ENCODE measurements around the gene LSMEM2.
"Not testable (repeated sequence)": the region's sequence is repeated elsewhere in the genome, so short reads cannot be mapped to it uniquely, and the experiment has no call there.

LSMEM2 gene

DNA sequence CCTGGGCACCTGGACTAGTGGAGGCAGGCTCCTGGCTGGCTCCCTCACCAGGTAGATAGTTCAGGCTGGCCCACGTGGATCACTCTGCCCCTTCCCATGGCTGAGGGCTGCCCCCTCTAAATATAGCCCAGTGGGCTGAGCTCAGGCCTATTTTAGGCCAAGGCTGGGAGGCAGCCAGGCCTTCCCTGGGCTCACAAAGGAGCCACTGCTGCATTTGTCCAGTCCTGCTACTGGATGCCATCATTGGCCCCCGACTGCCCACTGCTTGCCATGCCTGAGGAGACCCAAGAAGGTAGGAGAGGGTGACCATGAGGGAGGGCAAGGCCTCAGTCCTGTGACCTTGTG lies at the start of gene LSMEM2:
Gene LSMEM2, plus strand, starts transcription at position 208 of the 345 bp plus-strand sequence. Its CDS starts 27 bp downstream, at position 235.
- peak; percentile 74 for DNase-seq

DNA sequence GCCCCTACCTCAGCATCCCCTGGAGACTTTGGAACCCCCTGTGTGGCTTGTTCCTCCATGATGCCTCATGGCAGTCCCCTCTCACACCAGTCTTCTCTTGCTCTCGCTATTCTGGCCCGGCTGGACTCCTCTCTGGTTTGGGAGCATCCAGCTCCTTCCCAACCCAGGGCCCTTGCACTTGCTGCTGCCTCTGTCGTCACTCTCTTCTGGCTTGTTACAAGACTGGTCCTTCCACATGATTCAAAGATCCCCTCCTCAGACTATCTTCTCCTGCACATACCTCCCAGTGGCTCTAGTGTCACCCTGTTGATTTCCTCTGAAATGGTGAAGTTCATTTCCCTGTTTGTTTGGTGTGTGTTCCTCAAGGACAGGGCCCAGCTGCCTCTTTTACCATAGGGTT lies 49.4 kb upstream of the LSMEM2 start:
- no peak for DNase-seq

DNA sequence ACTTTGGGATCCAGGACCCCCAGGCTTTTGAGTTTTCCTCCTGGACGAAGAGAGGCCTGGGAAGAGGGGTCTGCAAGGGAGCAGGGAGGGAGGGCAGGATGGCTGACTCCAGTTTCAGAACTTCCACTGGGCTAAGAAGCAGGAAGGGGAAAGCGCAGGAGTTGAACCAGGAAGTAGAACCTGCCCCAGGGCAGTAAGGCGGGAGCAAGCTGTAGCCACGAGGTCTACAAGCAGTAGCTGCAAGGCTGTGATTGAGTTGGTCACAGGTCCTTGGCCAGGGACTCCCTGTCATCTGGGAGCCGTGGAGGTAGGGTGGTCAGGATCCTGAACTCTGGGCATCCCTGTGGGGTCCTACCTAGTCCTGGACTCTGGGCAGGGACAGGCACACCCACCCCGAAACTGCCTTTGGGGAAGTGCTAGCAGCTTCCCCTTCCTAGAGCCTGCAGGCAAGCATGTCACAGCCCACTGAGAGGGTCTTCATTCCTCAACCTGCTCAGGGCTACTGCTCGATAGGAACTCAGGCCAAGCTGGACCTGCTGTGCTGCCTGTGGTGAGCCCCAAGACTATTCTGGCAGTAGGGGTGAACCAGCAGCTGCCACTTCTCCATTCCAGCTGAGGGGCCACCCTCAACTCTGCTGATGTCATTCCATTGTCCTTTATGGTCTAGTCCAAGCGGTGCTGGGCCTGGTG lies 48.6 kb upstream of the LSMEM2 start:
- DNase-seq: no peak

DNA sequence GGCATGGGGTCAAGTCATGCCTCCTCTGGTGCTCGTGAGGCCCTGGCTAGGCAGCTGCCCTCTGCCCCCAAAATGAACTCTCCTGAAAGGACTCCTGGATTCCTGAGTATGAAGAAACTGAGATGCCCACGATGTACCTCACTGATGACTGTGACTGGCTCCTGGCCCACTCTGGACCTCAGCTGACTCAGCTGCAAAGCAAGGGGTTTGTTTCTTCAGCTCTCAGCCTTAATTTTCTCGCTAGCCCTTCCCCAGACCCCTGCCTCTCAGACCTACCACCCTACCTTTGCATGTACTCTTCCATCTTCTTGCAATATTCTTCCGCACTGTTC lies 48.1 kb upstream of the LSMEM2 start:
- DNase-seq: no peak

DNA sequence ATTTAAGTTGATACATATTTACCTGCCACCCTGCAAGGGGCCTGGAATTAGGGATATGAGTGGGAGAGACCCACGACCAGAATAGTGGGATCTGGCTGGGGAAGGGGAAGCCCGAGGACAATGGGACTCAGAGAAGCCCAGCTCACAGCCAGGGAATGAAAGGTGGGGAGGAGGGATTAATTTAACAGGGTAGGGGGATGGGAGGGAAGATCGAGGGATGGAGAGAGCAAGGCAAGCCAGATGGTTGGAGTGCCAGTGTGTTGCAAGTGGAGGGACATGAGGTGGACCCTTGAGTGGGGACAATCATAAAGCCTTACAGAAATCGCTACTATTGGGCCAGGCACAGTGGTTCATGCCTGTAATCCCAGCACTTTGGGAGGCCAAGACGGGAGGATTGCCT lies 47.3 kb upstream of the LSMEM2 start:
- no peak for DNase-seq

DNA sequence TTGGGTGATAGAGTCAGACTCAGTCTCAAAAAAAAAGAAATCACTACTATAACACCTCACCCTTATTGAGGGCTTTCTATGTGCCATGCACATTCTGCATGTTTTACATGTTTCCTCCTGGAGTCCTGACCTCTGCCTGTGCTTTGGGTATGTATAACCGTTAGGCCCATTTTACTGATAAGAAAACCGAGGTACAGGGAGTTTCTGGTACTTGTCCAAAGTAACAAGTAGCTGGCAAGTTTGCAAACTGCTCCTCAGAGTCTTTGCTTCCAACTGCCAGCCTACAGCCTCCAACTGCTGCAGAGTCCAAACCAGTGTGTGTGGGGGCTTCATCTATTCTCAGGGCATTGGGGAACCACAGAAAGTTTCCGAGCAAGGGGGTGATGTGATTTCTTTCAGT lies 46.6 kb upstream of the LSMEM2 start:
- DNase-seq: no peak

DNA sequence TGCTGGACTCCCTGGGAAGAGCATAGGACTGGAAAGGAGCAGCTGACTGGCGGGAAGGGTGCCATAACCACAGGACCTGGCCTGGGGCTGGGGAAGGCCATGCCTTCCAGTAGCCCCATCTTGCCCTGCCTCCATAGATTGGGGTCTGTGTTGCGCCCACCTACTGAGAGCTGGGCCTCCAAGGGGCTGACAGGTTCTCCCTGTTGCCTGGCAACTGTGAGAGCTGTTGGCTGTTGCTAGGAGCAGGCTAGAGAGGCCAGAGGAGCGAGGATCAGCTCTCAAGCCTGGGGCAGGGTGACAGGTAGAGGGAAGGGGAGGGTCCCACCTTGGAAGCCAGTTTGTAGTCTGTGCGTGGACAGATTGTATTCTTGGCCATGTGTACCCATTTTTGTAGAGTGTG lies 45.7 kb upstream of the LSMEM2 start:
- DNase-seq: no peak

DNA sequence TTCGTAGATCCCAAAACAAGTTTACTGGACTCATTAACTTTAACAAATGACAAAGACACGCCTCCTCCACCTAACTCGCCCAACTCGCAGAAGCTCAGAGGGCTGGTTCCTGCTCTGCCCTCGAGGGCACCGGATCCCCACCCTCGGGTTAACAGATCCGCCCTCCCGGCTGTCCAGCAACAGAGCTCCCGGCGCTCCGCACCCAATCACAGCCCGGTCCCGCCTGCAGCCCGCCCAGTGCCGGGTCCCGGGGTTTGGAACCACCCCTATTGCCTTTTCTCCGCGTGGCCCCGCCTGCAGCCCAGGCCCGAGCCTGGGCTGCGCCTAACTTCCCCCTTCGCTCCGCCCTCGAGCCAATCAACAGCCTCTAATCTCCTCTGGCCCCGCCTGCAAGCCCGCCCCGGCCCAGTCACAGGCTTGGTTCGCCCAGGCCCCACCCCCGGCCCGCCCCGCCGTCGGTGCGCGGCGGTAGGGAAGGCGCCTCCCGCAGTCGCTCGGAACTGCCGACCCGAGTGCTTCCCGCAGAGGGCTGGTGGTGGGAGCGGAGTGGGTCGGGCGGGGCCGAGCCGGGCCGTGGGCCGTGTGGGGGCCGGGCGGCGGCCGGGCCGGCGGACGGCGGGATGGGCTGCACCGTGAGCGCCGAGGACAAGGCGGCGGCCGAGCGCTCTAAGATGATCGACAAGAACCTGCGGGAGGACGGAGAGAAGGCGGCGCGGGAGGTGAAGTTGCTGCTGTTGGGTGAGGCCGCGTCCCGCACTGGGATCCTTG lies 43.0 kb upstream of the LSMEM2 start, which contains the start of gene GNAI2:
Gene GNAI2, plus strand, starts transcription at position 489 of the 768 bp plus-strand sequence. Its CDS starts 132 bp downstream, at position 621.
- DNase-seq: peak; percentile 99

DNA sequence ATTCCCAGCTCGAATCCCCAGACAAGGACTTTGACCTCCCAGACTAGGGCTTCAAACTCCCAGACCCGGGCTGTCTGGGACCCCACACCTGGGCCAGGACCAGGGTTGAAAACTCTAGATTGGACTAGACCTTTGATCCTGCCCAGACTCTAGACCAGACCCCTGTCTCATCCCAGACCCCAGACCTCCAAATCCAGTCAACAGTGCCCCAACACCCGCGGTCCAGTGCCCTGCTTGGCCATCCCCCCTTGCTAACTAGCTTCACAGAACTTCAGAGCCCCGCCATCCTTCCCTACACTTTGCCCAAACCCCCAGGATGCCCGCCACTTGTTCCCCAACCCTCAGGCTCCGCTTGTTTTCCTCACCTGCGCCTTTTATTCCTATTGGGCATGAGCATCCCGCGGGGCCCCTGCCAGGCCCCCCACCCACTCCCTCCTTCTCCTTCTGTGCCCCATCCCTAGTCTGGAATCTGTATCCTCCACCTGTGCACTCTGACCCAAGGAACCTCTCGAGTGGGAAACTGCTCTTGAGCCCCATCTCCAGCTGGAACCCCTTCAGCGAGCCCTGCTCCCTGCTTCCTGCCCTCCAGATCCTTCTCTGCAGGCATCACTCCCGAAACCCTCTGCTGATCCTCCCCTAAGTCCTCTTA lies 42.3 kb upstream of the LSMEM2 start:
- no peak for DNase-seq

DNA sequence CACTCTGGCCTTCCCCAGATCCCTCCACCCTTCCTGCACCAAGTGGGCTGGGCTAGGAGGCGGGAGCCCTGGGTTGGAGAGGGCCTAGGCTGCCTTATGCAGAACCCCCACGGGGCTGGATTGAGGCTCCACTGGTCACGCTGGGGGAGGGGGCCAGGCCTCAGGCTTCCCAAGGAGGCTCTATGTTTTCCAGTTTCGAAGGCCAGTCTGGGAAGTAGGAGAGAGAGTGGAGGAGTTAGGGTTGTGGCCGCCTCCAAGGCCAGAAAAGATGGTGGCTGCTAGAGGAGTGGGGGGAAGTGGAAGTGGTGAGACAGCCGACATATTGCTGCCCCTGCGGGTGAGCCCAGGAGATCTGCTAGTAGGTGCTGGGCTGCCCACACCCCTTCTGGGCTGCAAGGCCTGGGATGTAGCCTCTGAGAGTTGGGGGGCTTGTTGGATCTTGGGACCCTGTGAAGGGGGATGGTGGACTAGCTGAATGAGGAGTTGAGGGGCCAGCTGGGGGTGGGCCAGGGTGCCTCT lies 41.7 kb upstream of the LSMEM2 start:
- DNase-seq: peak; percentile 57

DNA sequence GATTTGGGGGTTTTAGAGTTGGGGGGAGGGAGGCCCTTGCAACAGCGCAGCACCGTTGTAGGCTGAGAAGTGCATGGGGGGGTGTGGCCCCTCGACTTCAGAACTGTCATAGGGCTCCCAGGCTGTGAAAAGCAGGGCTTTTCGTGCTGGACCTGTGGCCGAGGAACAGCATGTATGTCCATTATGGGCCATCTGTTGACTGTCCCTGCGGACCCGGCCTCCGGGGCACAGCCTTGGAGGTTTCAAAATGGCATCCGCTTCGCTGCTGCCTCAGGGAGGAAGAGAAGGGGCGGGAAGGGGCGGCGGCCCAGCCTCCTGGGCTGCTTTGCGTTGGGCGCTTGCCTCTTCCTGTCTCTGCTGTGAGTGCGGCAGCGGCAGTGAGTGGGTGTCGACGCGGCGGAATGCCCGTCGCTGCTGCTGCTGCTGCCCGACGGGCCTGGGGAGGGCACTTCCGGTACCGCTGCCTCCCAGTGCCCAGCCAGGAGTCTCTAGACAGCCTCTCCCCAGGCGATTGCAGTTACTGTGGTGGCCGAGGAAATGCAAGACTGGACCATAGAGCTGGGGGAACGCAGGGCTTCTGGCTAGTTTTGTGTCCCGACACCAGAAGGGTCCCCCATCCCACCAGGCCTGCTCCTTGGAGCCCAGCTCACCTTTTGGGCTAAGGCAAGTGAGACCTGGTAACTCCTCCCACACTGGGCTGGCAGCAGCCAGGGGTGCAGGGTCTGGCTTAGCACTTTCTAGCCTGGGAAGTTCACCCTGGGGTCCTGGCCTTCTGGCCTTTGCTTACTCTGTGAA lies 40.9 kb upstream of the LSMEM2 start:
- peak; percentile 91 for DNase-seq

DNA sequence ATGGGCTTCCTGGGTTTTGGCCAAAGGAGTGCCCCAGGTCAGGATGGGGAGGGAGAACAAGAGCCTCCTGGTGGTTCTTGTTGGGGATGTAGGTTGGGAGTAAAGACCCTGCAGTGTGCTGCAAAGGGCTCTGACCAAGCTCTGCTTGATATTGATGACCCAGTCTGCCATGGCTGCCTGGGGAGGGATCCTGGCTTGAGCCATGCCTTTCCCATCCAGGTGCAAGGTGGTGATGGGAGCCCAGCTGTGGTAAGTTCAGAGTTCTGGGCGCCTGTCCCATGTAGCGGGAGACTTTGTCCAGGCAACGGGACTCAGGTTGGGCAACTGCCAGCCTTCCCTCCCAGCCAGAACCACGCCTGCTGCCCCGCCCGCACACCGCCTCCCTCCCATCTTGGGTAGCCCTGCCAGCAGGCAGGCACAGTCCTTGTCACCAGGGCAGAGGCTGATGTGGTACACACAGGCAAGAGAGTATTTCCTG lies 40.3 kb upstream of the LSMEM2 start:
- peak; percentile 75 for DNase-seq

DNA sequence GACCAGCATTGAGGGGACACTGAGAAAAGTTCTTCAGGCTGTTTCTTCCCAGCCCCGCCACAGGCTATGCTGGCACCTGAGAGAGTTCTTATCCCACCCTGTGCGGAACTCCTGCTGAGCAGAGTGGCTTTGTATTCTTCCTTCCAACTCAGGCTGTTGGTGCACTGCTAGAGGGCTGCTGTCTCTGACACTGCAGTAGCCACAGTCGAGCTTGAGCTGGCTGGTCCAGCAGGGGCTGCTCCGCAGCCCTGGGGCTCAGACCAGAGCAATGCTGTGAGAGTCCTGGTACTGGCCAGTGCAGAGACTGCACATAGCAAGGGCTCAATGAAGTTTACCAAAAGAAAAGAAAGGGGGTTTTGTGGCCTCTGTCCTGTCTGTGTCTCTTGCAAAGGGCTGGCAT lies 39.2 kb upstream of the LSMEM2 start:
- no peak for DNase-seq

DNA sequence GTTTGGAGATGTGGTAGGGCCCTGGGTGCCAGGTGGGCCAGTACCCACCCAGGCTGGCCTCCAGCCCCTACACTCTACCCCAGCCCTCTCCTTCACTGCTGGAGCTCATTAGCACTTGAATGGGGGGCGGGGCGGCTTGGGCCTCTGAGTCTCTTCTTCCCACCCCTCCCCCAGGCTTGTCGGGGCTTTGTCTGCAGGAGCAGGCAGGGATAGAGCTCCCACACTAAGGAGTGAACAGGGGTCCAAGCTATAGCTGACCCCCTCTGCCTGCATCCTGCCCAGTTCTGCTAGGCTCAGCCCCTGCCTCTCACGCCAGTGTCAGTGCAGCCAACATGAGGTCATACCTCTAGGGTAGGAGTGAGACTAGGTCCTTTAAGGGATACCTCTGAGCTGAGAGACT lies 37.7 kb upstream of the LSMEM2 start:
- DNase-seq: no peak

DNA sequence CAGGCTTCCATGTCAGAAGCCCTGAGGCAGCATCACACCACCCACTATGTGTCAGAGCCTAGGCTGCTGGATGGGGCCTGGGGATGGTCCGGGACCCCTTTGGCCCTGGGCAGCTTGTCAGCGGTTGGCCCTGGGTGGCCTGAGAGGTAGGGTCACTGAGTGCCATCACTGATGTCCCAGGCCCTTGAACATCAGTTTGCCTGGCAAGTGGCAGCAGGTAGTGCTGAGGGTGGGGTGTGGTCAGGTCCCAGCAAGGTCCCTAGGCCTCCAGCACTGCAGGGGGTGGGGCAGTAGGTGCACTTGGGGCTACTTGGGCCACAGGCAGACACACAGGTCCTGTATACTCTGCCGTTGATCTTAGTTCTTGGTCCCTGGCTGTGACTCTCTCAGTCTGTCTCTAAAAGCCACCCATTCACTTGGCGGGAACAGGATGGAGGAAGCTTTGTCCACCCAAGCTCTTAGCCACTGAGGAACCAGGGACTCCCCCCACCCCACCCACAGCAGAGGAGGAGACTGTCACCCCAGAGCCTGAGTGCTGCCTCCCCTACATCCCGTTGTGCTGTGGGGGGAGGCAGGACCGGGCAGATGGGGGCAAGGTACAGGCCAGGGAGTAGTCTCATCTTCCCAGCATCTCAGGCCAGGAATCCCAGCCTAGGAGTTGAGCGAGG lies 37.0 kb upstream of the LSMEM2 start:
- DNase-seq: no peak

DNA sequence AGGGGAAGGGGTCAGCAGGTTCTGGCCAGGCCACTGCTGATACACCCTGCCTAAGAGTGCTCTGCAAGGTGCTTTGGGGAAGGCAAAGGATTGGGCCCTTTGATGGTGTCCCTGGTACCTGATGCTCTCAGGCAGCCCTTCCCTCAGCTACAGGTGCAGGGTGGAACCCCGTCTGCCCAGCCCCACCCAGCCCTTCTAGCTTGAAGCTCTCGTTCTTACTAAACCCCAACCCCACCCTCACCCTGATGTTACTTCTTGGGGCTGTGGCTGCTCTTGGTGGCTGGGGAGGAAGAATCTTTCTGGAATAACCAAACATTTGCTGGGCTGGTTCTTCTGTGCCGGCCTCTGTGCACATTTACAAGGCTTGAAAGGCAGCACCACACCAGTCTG lies 36.5 kb upstream of the LSMEM2 start:
- no peak for DNase-seq

DNA sequence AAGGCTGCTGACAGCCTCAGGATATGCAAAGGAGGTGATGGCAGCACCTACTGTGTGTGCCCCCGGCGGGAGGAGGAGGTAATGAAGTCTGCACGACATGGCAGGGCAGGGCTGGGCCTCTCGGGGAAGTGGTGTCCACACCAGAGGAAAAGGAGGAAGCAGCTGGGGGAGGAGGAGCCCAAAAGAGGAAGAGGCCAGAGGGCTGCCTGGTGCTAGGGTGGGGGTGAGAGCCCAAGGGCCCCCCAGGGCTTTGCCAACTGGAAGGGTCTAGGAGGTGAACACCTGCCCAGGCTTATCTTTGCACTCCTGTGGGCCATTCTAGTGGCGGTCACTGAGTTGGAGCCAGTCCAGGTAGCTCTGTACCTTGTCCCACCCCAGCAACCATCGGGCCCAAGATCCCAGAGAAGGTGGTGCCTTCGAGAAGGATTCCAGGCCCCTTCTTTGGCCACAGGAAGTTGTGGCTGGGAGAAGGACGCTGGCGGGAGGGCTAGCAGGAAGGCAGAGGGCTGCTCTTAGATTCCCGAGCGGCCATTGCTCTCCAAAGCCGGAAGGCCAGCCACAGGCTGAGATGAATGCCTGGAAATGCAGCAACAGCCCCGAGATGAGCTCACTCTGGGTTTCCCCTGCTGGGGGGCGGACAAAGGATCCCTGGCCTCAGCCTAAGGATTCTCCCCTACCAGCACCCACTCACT lies 35.9 kb upstream of the LSMEM2 start:
- peak; percentile 84 for DNase-seq

DNA sequence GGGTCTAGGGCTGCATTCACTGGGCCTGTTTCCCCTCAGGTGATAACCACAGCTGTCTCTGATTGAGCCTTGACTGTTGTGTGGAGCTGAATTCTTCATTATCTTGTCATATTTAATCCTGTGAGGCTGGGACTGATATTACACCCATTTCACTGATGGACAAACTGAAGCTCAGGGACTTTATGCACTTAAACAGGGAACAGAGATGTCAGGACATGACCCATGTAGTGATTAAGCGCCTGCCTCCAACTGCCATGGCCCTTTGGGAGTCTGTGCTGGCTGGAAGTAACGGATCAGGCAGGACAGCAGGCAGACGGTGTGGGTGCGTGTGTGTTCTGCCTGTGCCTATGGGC lies 35.4 kb upstream of the LSMEM2 start:
- no peak for DNase-seq

DNA sequence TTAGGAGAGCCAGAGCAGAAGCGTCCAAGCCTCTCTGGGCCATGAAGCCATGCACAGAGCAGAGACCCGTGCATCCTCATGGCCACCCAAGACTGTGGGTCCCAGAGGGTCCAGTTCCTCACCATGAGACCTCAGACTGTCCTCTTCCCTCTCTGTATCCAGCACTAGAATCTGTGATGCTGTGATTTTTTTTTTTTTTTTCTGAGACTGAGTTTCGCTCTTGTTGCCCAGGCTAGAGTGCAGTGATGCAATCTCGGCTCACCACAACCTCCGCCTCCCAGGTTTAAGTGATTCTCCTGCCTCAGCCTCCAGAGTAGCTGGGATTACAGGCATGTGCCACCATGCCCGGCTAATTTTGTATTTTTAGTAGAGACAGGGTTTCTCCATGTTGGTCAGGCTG lies 34.1 kb upstream of the LSMEM2 start:
- not testable (repeated sequence) for DNase-seq

DNA sequence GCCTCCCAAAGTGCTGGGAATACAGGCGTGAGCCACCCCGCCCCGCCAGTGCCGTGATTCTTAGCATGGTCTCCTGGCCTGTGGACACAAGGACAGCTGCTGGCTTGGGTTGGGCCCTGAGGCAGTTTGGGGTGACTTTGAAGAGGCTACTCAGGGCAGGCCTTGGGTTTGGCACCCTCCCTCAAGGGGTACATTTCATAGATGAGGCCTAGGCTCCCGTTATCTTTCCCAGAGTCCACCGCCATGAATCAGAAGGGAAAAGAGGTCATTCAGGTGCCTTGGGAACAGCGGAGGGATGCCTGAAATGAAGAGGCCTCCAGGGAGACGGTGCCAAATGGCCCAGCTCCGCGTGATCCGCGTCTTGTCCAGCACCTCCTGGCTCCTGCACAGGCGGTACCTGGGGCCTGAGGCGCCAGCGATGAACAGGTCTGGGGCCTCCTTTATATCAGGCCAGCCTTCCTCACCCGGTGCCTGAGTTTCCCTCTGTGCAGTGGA lies 33.6 kb upstream of the LSMEM2 start:
- DNase-seq: no peak

DNA sequence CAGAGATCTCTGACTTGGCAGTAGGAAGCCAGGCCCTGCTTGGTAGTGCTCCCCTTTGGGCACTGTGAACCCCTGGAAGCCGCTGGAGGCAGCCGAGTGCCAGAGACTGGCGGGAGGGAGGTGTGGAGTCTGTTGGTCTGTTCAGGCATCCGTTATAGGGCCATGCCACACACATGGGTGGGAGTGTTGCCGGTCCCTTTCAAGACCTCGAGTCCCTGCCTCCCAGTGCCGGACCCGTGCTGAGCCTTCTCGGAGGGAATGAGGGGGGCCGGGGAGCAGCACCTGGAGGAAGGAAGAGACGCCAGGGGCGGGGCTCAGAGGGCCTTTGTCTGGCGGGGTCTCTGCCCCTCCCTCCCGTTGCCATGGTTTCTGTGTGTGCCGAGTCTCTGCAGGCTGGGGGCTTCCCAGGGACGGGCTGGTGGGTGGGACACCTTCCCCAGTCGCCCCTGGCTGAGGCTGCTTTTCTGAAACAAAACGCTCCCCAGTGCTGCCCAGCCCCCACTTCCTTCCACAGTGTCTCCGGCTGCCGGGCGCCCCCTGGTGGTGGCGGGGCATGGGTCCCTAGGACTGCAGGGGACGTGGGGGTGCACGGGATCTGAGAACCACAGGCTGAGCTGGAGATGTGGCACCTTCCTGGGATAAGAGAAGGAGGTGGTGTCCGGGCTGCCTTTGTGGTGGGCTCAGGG lies 32.9 kb upstream of the LSMEM2 start:
- peak; percentile 94 for DNase-seq

All from femur (tissue), 1 donor.